AG04450 (cell line): ENCODE results near the gene MED9. TPM values are rescaled to one million over a fixed set of nuclear protein-coding genes. Genes with fewer than 3 reads are reported as not detected.

Source experiments
- CTCF ChIA-PET: fragments of 300-600, 350-600 bp; formaldehyde crosslinking; extraction: SDS; loops from one replicate; lab custom pipeline; 2022; ENCODE audit warnings: antibody characterized with exemption, inconsistent platforms; lab: Charles Lee
- POLR2A ChIA-PET: fragments of 350-600 bp; formaldehyde crosslinking; extraction: SDS; loops from one replicate; lab custom pipeline; 2021; ENCODE audit warnings: antibody characterized with exemption, inconsistent platforms; lab: Yijun Ruan, JAX
- DNase-seq: peaks from one replicate; pipeline ENCODE4 v3.0.0-alpha.2; 2011; ENCODE audit warnings: low read depth, low spot score
- H3K27ac ChIP-seq: one replicate; pipeline ENCODE4 v1.5.1; 2012; ENCODE audit warnings: low read depth, low read length, control low read depth
- H3K27me3 ChIP-seq: one replicate; pipeline ENCODE4 v1.6.0; 2012; ENCODE audit warnings: low read length; ENCODE audit not compliant: control insufficient read depth, insufficient read depth
- H3K4me3 ChIP-seq: 2 replicates; pipeline ENCODE4 v1.5.1; 2011; ENCODE audit warnings: mild to moderate bottlenecking, low read depth, low read length, control low read depth
- H3K9me3 ChIP-seq: 2 replicates; pipeline ENCODE4 v1.5.1; 2012; ENCODE audit warnings: low read length; ENCODE audit not compliant: control insufficient read depth, insufficient read depth
- polyA plus RNA-seq: library from polyadenylated mRNA; depleted of rRNA; stranded (reverse); fragments of >200 nt; gene quantifications from 2 replicates; pipeline ENCODE4 v1.2.3, GENCODE V29; 2011
- TF ChIP-seq, protein P1 (sequence below): IDR thresholded peaks from 2 replicates; pipeline ENCODE4 v1.5.1; 2011; ENCODE audit warnings: low read depth, low read length, control low read depth, inconsistent platforms

MED9 gene
- polyA plus RNA-seq, 1 experiment: 11.6 TPM

DNA sequence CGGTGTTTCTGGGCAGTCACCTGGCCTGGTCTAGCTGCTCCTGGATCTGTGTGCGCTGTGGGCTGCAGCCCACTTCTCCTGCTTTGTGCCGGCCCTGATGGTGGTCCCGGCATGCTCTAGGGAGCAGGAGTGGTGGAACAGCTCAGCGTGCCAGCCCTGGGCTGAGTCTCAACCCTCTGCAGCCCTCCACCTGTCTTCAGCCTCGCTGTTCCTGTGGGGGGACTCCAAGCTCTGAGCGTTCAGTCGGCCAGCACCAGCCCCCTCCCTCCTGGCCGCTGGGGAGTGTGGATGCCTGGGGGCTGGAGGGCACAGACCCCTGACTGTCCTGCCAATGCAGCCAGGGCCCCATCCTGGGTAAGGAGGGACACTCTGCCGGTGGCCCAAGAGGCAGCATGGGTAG, 43.1 kb downstream of the MED9 start:
- H3K4me3 ChIP-seq: no peak overlapping the region
- ChIA-PET CTCF (interaction anchor here (1.0 kb wide), 1 partner anchor 23 kb away, joined by 3 read pairs; no protein-coding TSS in a partner anchor), POLR2A (no interaction called here)
- no peak overlapping the region for H3K27ac ChIP-seq
- TF ChIP-seq, protein P1, sequence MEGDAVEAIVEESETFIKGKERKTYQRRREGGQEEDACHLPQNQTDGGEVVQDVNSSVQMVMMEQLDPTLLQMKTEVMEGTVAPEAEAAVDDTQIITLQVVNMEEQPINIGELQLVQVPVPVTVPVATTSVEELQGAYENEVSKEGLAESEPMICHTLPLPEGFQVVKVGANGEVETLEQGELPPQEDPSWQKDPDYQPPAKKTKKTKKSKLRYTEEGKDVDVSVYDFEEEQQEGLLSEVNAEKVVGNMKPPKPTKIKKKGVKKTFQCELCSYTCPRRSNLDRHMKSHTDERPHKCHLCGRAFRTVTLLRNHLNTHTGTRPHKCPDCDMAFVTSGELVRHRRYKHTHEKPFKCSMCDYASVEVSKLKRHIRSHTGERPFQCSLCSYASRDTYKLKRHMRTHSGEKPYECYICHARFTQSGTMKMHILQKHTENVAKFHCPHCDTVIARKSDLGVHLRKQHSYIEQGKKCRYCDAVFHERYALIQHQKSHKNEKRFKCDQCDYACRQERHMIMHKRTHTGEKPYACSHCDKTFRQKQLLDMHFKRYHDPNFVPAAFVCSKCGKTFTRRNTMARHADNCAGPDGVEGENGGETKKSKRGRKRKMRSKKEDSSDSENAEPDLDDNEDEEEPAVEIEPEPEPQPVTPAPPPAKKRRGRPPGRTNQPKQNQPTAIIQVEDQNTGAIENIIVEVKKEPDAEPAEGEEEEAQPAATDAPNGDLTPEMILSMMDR: no peak
- no peaks in the 10 kb centered on the region; the same call in 1 of the 2 replicates for H3K9me3 ChIP-seq
- DNase-seq: no peak
- H3K27me3 ChIP-seq: peaks cover 2% of the 10 kb centered on the region

DNA sequence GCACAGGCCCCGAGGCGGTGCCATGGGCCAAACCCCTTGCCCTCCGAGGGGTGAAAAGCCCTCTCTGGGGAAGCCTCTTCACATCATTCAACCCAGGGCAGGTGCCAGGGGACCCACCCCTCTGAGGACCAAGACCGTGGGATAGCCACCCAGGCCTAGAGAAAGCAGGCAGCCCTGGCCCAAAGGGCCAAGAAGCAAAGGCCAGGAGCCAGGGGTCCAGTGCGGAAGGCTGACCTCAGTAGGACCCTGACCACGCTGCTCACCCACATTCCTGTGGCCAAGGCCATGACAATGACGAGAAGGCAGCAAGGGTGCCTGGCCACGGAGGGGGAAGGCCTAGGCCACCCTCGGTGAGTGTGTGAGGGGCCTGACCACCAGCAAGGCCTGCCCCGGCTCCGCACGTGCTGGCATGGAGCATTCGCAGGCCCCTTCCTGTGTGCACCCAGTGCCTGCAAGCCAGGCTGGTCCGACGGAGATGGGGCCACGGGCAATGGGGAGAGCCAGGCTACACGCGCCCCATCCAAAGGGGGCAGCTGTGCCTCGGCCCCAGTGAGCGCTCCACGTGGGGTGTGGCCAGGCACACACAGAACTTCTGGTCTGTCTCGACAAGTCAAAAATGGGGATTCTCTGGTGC, 43.9 kb downstream of the MED9 start:
- H3K27me3 ChIP-seq: peaks cover 2% of the 10 kb centered on the region
- DNase-seq: no peak
- H3K4me3 ChIP-seq: no peak overlapping the region
- no peak overlapping the region for H3K27ac ChIP-seq
- POLR2A ChIA-PET: interaction anchor here (0.6 kb wide), 1 partner anchor 120 kb away, joined by 3 read pairs; no protein-coding TSS in a partner anchor
- CTCF ChIA-PET: no interaction called here
- H3K9me3 ChIP-seq: no peaks in the 10 kb centered on the region; the same call in 1 of the 2 replicates
- TF ChIP-seq, protein P1: no peak

DNA sequence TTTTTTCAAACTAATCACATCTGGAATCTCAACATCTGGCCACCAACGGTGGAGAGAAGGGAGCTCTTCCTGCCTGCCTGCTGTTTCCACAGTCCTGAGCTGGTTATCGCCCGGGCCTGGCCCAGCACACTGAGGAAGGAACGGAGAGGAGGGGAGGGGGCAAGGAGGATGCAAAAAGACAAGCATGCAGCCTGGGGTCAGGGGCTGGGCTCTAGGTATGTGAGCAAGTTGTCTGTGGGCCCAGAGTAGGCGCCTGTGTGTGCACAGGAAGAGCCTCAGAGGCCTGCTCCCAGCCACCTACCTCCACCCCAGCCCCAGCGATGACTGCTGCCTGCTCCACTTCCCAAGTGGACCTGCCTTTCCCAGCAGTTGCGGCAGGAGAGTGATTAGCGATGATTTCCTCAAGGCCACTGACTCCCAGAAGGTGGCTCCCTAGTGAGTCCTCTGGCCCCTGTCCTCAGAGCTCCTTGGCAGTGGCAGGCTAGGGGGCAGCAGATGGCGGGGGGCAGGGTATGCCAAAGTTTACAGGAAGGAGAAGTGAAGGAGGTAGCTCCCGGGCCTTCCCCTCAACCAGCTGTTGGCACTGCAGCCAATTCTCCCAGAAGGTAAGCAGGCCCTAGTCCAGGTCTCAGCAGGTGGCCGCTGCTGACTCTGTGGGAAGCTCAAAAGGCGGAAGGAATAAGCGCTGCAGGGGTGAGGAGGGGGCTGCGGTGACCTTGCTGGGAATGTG, 46.4 kb downstream of the MED9 start:
- no peak for DNase-seq
- POLR2A ChIA-PET: no interaction called here

DNA sequence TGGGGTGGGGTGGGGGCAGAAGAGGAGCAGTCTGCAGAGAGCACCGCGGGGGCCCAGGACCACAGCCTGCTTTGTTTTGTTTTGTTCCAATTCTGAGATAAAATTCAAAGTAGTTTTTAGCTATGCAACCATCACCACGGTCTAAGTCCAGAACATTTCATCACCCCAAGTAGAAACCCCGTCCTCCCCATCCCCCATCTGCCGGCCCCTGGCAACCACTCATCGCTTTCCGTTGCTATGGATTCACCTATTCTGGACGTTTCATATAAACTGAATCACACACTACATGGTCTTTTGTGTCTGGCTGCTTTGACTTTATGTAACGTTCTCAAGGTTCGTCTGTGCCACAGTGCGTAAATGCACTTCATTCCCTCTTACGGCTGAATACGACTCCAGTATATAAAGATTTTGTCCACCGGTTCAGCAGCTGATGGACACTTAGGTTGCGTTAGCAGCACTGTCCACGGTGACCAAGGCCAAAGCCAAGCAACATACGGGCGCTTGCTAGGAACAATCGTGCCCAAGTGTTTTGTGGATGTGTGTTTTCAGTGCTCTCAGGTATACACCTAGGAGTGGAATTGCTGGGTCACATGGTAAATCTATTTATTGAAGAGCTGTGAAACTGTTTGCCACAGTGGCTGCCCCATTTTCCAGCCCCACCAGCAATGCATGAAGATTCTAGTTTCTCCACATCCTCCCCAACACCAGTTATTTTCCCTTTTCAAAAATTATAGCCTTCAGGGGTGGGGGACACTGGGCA, 47.1 kb downstream of the MED9 start:
- CTCF ChIA-PET: interaction anchor here (1.0 kb wide), 1 partner anchor 45 kb away, joined by 3 read pairs; no protein-coding TSS in a partner anchor
- Histone ChIP-seq H3K27ac (no peak overlapping the region), H3K27me3 (peaks cover 2% of the 10 kb centered on the region), H3K4me3 (no peak overlapping the region), H3K9me3 (no peaks in the 10 kb centered on the region)
- TF ChIP-seq, protein P1: no peak
- no peak for DNase-seq
- POLR2A ChIA-PET: no interaction called here

More for the DNA sequence above, 46.4 kb downstream of the MED9 start:
- CTCF ChIA-PET: interaction anchor here (1.0 kb wide), 1 partner anchor 46 kb away, joined by 3 read pairs; no protein-coding TSS in a partner anchor
- H3K27me3 ChIP-seq: peaks cover 2% of the 10 kb centered on the region
- H3K4me3 ChIP-seq: no peak overlapping the region
- TF ChIP-seq, protein P1: no peak
- no peak overlapping the region for H3K27ac ChIP-seq
- no peaks in the 10 kb centered on the region for H3K9me3 ChIP-seq
